Measurements from ENCODE around the gene GRIK2.

GRCh38 chr6:102022803-102023202, 629.3 kb downstream of the GRIK2 start:
- TF ChIP-seq CTCF (IDR thresholded peaks at IDR 0.05) (no peak), POLR2AphosphoS5 (IDR thresholded peaks at IDR 0.05) (no peak), POLR2A (IDR thresholded peaks at IDR 0.05; ENCODE audit: low read depth) (no peak)

Data from esophagus muscularis mucosa (tissue), 3 donors.